ENCODE measurements around the gene UBE2J1. TPM values are rescaled to one million over a fixed set of nuclear protein-coding genes. Genes with fewer than 3 reads are reported as not detected.
"Not testable (repeated sequence)": the region's sequence is repeated elsewhere in the genome, so short reads cannot be mapped to it uniquely, and the experiment has no call there.

UBE2J1 gene
- total RNA-seq, 1 experiment from 2014 or later, result 22.4 TPM

GRCh38 chr6:89297695-89298351 is 54.7 kb downstream of the UBE2J1 start:
- ATAC-seq, result peak; percentile 89
- intact Hi-C loops (cut with micrococcal nuclease), result loop anchor here (1.0 kb wide), 1 partner anchor 54 kb away; the partner anchor contains the start of gene UBE2J1
- CTCF ChIA-PET, result interaction anchor here (0.6 kb wide), 1 partner anchor 68 kb away, joined by 5 read pairs; no protein-coding TSS in a partner anchor

GRCh38 chr6:89295981-89296380 is 56.5 kb downstream of the UBE2J1 start:
- ChIA-PET POLR2A (ENCODE audit: unreplicated experiment) (no interaction called here), CTCF (no interaction called here)
- no peak for TF ChIP-seq EZH2 (IDR thresholded peaks at IDR 0.05; ENCODE audit: low read length, unreplicated experiment)
- TF ChIP-seq EZH2phosphoT487 (IDR thresholded peaks at IDR 0.05; ENCODE audit: borderline replicate concordance, low read length), result no peak
- no peak for TF ChIP-seq CTCF (conservative IDR thresholded peaks at IDR 0.05; ENCODE audit: low read depth, low read length)
- Histone ChIP-seq H3K27me3 (ENCODE audit: low read length) (no peaks in the 10 kb centered on the region), H3K27ac (ENCODE audit: low read length) (no peak overlapping the region), H3K4me1 (ENCODE audit: insufficient read depth, low read length) (peaks cover 26% of the 10 kb centered on the region), H3K9me2 (replicated peaks; ENCODE audit: low read length) (no peaks in the 10 kb centered on the region), H3K4me2 (ENCODE audit: low read length) (no peak overlapping the region), H3K9ac (ENCODE audit: low read length) (no peak overlapping the region), H3K4me3 (ENCODE audit: low read length) (no peak overlapping the region), H3F3A (ENCODE audit: low read length, unreplicated experiment) (no peaks in the 10 kb centered on the region), H2AFZ (ENCODE audit: low read length) (no peak overlapping the region), H4K20me1 (ENCODE audit: low read length) (no peaks in the 10 kb centered on the region), H3K79me2 (ENCODE audit: low read length) (no peaks in the 10 kb centered on the region), H3K36me3 (ENCODE audit: low read depth, low read length) (no peaks in the 10 kb centered on the region), H3K9me3 (ENCODE audit: low read length) (no peaks in the 10 kb centered on the region)
- DNase-seq, result no peak
- ATAC-seq, result no peak
- BruUV-seq (replicated peaks), result no TSS peak
- intact Hi-C loops (cut with micrococcal nuclease), result no loop called here

More at GRCh38 chr6:89297695-89298351, 54.7 kb downstream of the UBE2J1 start:
- Histone ChIP-seq H3K27me3 (ENCODE audit: low read length) (no peaks in the 10 kb centered on the region), H3K27ac (ENCODE audit: low read length) (peak overlapping the region; percentile 90), H4K20me1 (ENCODE audit: low read length) (no peaks in the 10 kb centered on the region), H3K4me2 (ENCODE audit: low read length) (peak overlapping the region; percentile 73), H3K4me3 (ENCODE audit: low read length) (peak overlapping the region; percentile 55; the same call in 1 of the 2 replicates), H3K9me2 (replicated peaks; ENCODE audit: low read length) (no peaks in the 10 kb centered on the region), H3K9me3 (ENCODE audit: low read length) (no peaks in the 10 kb centered on the region), H3K36me3 (ENCODE audit: low read depth, low read length) (no peaks in the 10 kb centered on the region), H3K79me2 (ENCODE audit: low read length) (no peaks in the 10 kb centered on the region), H3K4me1 (ENCODE audit: insufficient read depth, low read length) (peaks cover 26% of the 10 kb centered on the region), H3K9ac (ENCODE audit: low read length) (peak overlapping the region; percentile 57), H2AFZ (ENCODE audit: low read length) (no peak overlapping the region), H3F3A (ENCODE audit: low read length, unreplicated experiment) (no peaks in the 10 kb centered on the region)
- no peak for TF ChIP-seq EZH2phosphoT487 (IDR thresholded peaks at IDR 0.05; ENCODE audit: borderline replicate concordance, low read length)
- no peak for TF ChIP-seq EZH2 (IDR thresholded peaks at IDR 0.05; ENCODE audit: low read length, unreplicated experiment)
- TF ChIP-seq CTCF (conservative IDR thresholded peaks at IDR 0.05; ENCODE audit: low read depth, low read length), result no peak
- no TSS peak for BruUV-seq (replicated peaks)
- peak; percentile 94 for DNase-seq
- POLR2A ChIA-PET (ENCODE audit: unreplicated experiment), result no interaction called here

GRCh38 chr6:89295116-89295515 is 57.4 kb downstream of the UBE2J1 start:
- POLR2A ChIA-PET (ENCODE audit: unreplicated experiment); H3K9ac ChIP-seq (ENCODE audit: low read length); DNase-seq; CTCF ChIA-PET; BruUV-seq (replicated peaks); H3K36me3 ChIP-seq (ENCODE audit: low read depth, low read length); H3K9me3 ChIP-seq (ENCODE audit: low read length); H3F3A ChIP-seq (ENCODE audit: low read length, unreplicated experiment); H3K9me2 ChIP-seq (replicated peaks; ENCODE audit: low read length); H3K27ac ChIP-seq (ENCODE audit: low read length); H3K79me2 ChIP-seq (ENCODE audit: low read length); H3K4me3 ChIP-seq (ENCODE audit: low read length); ATAC-seq; H4K20me1 ChIP-seq (ENCODE audit: low read length); H3K4me2 ChIP-seq (ENCODE audit: low read length); H3K27me3 ChIP-seq (ENCODE audit: low read length); intact Hi-C loops (cut with micrococcal nuclease); H2AFZ ChIP-seq (ENCODE audit: low read length): not testable (repeated sequence)
- peaks cover 26% of the 10 kb centered on the region for H3K4me1 ChIP-seq (ENCODE audit: insufficient read depth, low read length)
